ENCODE measurements around the gene CADPS2. TPM values are rescaled to one million over a fixed set of nuclear protein-coding genes. Genes with fewer than 3 reads are reported as not detected.

The CADPS2 gene
- polyA plus RNA-seq, 1 donor (not counting 4 experiments of a cell fraction or from before 2014, with no cell fraction given): 0.35 TPM

- dilution Hi-C loops (cut with MboI; ENCODE audit: extremely low pct_ligation_motif_present, low sequenced_read_pairs): no loop called here
Observed at GRCh38 chr7:122715183-122715582, 171.1 kb downstream of the CADPS2 start.

GRCh38 chr7:122710916-122711315, 175.3 kb downstream of the CADPS2 start:
- TF ChIP-seq EZH2 (IDR thresholded peaks at IDR 0.05; ENCODE audit: low read length): no peak
- TF ChIP-seq, protein P1, sequence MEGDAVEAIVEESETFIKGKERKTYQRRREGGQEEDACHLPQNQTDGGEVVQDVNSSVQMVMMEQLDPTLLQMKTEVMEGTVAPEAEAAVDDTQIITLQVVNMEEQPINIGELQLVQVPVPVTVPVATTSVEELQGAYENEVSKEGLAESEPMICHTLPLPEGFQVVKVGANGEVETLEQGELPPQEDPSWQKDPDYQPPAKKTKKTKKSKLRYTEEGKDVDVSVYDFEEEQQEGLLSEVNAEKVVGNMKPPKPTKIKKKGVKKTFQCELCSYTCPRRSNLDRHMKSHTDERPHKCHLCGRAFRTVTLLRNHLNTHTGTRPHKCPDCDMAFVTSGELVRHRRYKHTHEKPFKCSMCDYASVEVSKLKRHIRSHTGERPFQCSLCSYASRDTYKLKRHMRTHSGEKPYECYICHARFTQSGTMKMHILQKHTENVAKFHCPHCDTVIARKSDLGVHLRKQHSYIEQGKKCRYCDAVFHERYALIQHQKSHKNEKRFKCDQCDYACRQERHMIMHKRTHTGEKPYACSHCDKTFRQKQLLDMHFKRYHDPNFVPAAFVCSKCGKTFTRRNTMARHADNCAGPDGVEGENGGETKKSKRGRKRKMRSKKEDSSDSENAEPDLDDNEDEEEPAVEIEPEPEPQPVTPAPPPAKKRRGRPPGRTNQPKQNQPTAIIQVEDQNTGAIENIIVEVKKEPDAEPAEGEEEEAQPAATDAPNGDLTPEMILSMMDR (optimal IDR thresholded peaks at IDR 0.05 in 1 of 3, IDR thresholded peaks at IDR 0.05 in 1 of 3, conservative IDR thresholded peaks at IDR 0.05 in 1 of 3; ENCODE audit: extremely low read depth in 1 of 3, insufficient read depth in 2 of 3, low read length in 3 of 3): no peak
- no peaks in the 10 kb centered on the region for H3K4me1 ChIP-seq (ENCODE audit: control insufficient read depth, extremely low read depth, insufficient read depth, low read length)
- no peaks in the 10 kb centered on the region for H3K9me1 ChIP-seq (ENCODE audit: control insufficient read depth, extremely low read depth, insufficient read depth, low read length)
- dilution Hi-C loops (cut with MboI; ENCODE audit: extremely low pct_ligation_motif_present, low sequenced_read_pairs): no loop called here
- no peak overlapping the region for H3K4me3 ChIP-seq (ENCODE audit: control insufficient read depth in 2 of 3, extremely low read depth in 1 of 3, insufficient read depth in 2 of 3, low read depth in 1 of 3, low read length in 3 of 3)
- DNase-seq (ENCODE audit: low read depth, low spot score): no peak
- FAIRE-seq: no peak
- no peak overlapping the region for H3K9ac ChIP-seq (ENCODE audit: control insufficient read depth, extremely low read depth, insufficient read depth, low read length)
- no peaks in the 10 kb centered on the region for H3K27me3 ChIP-seq (ENCODE audit: control insufficient read depth, extremely low read depth, insufficient read depth, low read length)
- no peaks in the 10 kb centered on the region for H4K20me1 ChIP-seq (ENCODE audit: control insufficient read depth, extremely low read depth, insufficient read depth, low read length)
- no peaks in the 10 kb centered on the region for H3K9me3 ChIP-seq (ENCODE audit: control insufficient read depth, low read depth, low read length)
- H3K27ac ChIP-seq (ENCODE audit: control insufficient read depth, insufficient read depth, low read length): no peak overlapping the region
- H3K36me3 ChIP-seq (ENCODE audit: control insufficient read depth in 2 of 2, extremely low read depth in 1 of 2, insufficient read depth in 2 of 2, low read length in 2 of 2): no peaks in the 10 kb centered on the region
- no peak overlapping the region for H2AFZ ChIP-seq (ENCODE audit: control insufficient read depth, low read length)
- no peaks in the 10 kb centered on the region for H3K79me2 ChIP-seq (ENCODE audit: control insufficient read depth, insufficient read depth, low read length)
- H3K4me2 ChIP-seq (ENCODE audit: control insufficient read depth, extremely low read depth, insufficient read depth, low read depth, low read length): no peak overlapping the region

More at GRCh38 chr7:122715183-122715582, 171.1 kb downstream of the CADPS2 start:
- Histone ChIP-seq H4K20me1 (ENCODE audit: control insufficient read depth, extremely low read depth, insufficient read depth, low read length) (no peaks in the 10 kb centered on the region), H3K9me3 (ENCODE audit: control insufficient read depth, low read depth, low read length) (no peaks in the 10 kb centered on the region), H3K9me1 (ENCODE audit: control insufficient read depth, extremely low read depth, insufficient read depth, low read length) (no peaks in the 10 kb centered on the region), H3K27me3 (ENCODE audit: control insufficient read depth, extremely low read depth, insufficient read depth, low read length) (no peaks in the 10 kb centered on the region), H2AFZ (ENCODE audit: control insufficient read depth, low read length) (no peak overlapping the region), H3K79me2 (ENCODE audit: control insufficient read depth, insufficient read depth, low read length) (no peaks in the 10 kb centered on the region), H3K4me1 (ENCODE audit: control insufficient read depth, extremely low read depth, insufficient read depth, low read length) (no peaks in the 10 kb centered on the region), H3K4me3 (ENCODE audit: control insufficient read depth in 2 of 3, extremely low read depth in 1 of 3, insufficient read depth in 2 of 3, low read depth in 1 of 3, low read length in 3 of 3) (no peak overlapping the region), H3K4me2 (ENCODE audit: control insufficient read depth, extremely low read depth, insufficient read depth, low read depth, low read length) (no peak overlapping the region), H3K27ac (ENCODE audit: control insufficient read depth, insufficient read depth, low read length) (no peak overlapping the region), H3K9ac (ENCODE audit: control insufficient read depth, extremely low read depth, insufficient read depth, low read length) (no peak overlapping the region), H3K36me3 (ENCODE audit: control insufficient read depth in 2 of 2, extremely low read depth in 1 of 2, insufficient read depth in 2 of 2, low read length in 2 of 2) (no peaks in the 10 kb centered on the region)
- DNase-seq (ENCODE audit: low read depth, low spot score) (no peak), FAIRE-seq (no peak)
- TF ChIP-seq, protein P1 (optimal IDR thresholded peaks at IDR 0.05 in 1 of 3, IDR thresholded peaks at IDR 0.05 in 1 of 3, conservative IDR thresholded peaks at IDR 0.05 in 1 of 3; ENCODE audit: extremely low read depth in 1 of 3, insufficient read depth in 2 of 3, low read length in 3 of 3): no peak
- TF ChIP-seq EZH2 (IDR thresholded peaks at IDR 0.05; ENCODE audit: low read length): no peak

Measured in keratinocyte (primary cell).